GM18517 (cell line): ENCODE results near the gene DUOXA1.
A peak's percentile ranks its signal among the peaks of the same experiment; 100 is the strongest.

Source experiments
- ATAC-seq: cut with Tn5 transposase; IDR thresholded peaks from one replicate; pipeline ENCODE4 v1.9.1; 2021; ENCODE audit warnings: mild to moderate bottlenecking, moderate library complexity; ENCODE audit not compliant: unreplicated experiment

The DUOXA1 gene

DNA sequence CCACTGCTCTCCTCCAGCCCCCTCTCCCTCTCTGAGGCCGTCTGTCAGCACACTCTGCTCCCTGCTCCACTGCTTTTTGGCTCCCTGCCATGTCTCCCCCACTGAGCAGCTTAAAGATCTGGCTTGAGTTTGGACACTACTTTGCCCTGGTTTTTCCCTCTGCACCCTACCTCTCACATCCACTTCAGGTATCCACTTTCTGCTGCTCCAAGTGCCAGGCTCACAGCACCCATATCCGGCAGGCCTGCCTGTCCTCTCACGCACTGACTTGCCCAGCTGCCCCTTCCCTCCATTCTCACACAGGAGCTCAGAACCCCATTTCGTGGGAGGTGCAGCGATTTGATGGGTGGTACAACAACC, 3.9 kb upstream of the DUOXA1 start:
- ATAC-seq = no peak

DNA sequence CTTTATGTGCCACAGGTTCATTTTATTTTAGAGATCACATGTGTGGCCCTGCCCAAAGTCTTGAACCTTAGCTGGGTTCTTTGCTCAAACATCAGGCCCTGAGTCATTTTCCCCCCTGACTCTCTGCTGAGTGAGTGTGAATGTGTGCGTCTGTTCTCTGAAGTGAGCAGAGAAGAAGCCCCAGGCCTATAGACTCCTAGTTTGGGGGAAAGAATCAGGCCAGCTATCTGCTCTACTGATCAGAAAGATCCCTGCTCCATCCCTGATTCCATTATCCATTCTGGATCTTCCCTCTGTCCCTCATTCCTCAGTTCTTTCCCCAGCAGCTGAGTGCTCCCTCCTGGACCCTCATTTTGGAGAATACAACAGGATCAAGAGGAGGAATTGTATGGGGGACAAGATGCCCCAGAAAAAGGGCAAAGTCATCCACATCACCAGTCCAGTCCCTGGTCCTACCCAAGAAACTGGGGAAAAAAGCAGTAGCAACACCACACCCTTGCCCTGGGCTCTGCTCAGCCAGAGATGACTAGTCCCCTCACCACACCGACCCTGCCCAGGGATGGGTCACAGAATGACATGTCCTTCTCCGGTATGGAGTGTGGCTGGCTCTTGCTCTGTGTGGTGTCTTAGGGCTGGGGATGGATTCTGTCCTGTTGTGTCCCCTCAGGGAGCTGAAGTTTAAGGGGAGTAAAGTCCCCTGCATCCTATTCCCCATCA, 3.3 kb upstream of the DUOXA1 start:
- no peak for ATAC-seq

DNA sequence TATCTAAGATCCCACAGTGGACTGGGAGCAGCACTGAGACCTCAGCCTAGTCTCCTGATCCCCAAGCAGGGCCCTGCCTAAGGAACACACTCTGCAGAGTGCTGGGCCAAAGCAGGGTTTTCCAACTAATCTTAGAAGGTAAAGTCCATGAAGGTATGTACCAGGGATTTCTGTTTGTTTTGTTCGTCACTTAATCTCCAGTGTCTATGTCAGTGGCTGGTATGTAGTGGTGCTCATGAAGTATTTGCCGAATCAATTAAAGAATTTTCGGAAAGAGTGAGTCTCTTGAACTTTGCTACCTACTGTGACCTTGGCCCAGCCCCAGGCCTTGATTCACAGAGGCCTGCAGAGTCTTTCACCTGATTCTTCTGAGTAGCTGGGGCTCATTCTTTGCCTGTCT, 1.8 kb upstream of the DUOXA1 start:
- no peak for ATAC-seq

DNA sequence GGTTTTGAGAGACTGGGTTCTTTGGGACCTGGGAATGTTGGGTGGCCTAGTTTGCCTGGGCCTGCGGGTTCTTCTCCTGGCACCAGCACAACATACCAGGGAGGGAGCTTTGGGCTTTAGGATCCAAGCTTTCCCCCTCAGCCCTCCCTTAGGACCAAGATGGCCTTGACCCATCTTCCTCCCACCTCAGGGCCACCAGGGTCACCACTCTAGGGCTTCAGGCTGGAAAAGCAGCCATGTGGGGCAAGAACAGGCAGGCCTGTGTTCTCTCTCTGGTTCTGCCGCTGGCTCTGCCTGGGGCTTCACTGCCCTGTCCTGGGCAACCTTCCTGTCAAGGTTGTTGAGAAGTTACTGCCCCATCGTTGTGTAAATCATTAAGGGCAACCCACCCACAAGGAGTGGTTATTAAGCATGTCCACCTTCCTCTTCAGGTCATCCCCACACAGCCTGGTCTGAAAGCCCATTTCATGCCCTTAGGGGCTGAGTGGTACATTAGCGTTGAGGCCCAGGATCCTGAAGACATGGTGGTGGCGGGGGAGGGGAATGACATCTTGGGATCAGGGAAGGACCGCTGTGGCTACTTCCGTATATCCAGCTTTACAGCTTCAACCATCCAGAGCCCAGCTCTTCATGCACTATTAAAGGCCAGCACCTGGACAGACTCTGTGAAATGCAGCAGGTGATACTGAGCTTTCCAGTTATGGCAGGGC, 767 bp upstream of the DUOXA1 start:
- ATAC-seq = no peak

DNA sequence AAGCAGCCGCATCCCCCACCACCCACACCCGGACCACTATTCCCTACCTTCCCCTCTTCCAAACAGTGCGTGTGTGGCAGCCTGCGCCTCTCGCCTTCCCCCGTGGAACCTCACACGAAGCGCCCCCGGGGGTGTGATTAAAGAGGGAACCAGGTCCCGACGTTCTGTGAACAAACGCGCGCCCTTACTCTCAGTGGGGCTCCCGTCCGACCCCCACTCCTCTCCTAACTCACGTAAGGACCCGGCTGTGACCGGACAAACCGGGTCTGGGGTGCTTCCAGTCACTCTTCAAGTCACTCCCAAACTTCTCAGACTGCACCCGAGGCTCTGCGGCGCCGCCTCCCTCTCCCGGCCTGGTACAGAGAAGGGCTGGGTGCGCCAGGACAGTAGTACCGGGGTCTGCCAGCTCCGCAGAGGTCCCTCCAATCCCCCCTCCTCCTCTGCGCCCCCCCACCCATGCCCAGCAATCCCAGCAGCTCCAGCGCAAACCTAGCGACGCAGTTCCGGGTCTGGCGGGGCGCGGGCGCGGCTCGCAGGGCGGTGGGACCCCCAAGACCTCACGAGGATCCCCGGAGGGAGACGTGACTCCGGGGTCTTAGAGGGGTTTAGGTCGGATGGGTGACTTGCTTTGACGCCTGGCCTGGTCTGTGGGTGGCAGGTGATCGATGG, 574 bp downstream of the DUOXA1 start:
- ATAC-seq = no peak

DNA sequence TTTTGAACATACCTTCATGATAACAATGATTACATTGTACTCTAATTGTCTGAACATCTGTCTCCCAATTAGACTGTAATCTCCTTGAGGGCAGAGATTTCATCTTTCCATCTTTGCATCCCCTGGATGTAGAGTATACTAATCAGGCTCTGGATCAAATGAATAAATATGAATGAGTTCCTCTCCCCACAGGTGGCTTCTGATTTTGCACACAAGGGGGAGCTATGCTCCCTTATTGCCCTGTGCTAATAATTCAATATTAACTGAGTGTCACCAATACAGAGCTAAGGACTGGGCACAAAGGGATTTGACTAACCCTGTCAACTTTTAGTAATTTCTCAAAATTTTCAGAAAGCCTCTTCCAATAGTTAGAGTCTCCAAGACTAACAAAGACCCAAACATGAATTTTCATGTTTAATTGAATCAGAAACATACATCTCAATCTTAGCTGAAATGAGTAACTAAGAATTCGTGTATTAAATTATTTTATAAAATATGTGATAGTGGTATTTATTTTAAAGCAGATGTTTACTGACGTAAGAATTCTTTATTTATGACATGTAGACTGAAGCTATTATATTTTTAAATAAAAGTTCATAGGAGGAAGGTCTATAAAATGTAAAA, 3.0 kb downstream of the DUOXA1 start:
- no peak for ATAC-seq

DNA sequence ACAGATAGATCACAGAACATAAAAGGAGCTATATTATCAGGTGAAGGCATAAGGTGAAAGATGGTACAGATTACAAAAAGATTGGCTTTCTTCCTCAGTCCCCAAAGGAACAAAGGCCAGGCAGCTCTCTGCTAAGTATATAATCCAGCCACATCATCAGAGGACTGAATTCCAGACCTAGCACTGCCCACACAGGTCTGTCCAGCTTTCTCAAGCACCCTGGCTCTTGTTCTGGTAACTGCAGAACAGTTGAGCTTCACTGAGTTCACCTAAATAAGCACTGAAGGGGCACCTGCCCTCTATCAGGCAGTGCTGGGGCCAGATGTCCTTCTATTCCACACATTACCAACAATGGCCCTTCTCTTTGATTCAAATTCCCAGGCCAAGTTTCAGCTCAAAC, 6.3 kb downstream of the DUOXA1 start:
- ATAC-seq = no peak

DNA sequence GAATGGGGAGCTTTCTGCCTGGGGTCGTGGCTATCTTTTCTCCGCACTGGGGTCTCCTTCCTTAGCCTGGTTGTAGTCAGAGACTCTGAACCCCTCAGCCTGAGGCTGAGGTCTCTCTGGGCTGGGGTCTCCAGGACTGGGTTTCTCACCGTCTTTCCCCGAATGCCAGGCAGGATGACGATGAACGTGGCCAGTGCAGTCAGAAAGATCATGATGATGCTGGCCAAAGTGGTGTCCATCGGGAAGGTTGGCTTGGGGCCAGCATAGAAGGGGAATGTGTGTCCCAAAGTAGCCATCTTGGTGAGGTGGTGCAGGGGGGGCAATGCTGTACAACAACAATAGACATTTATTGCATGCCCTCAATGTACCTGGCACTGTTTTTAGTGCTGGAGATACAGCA, 7.0 kb downstream of the DUOXA1 start:
- no peak for ATAC-seq

DNA sequence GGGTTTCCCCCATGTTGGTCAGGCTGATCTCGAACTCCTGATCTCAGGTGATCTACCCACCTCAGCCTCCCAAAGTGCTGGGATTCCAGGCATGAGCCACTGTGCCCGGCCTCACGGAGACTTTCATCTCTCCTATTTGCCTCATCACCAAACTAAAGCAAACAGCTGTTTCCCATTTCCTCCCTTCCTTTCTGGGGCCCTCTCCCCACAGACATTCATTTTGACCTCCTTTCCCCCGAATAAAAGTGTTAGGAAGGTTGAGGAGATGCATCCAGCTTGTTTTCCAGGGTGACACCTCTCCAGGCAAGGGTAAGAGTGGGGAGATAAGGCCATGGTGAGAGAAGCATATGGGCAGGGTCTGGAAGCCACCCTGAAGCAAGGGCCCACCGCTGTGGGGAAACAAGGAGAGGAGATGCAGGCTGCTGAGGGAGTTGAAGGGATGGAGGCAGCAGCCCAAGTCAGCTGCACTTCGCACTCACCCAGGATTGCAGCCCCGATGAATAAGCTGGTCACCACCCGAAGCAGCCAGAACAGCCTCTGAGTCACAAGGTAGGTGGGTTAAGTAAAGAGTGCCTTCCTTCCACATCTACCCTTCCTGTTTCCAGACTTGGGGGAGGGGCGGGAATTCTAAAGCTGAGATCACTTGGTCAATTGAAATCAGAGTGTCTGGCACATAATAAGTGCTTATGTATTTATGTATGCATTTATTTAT, 7.8 kb downstream of the DUOXA1 start:
- ATAC-seq = no peak

DNA sequence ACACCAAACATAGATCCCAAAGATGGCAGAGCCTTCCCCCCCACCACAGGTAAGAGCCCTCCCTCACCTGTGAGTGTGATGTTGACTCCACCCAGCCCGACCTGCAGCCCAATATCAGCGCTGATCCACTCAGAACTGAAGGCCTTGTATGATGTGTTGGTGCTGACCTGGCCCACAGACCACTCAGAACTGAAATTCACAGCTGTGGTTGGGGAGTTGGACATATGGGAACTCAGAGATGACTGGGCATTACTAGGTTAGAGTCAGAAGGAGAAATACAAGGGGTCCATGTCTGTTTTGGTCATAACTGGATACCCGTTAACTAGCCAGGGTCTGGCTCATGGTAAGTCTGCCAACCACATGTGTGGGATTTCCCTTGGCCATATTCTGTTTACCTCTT, 8.7 kb downstream of the DUOXA1 start:
- no peak for ATAC-seq

DNA sequence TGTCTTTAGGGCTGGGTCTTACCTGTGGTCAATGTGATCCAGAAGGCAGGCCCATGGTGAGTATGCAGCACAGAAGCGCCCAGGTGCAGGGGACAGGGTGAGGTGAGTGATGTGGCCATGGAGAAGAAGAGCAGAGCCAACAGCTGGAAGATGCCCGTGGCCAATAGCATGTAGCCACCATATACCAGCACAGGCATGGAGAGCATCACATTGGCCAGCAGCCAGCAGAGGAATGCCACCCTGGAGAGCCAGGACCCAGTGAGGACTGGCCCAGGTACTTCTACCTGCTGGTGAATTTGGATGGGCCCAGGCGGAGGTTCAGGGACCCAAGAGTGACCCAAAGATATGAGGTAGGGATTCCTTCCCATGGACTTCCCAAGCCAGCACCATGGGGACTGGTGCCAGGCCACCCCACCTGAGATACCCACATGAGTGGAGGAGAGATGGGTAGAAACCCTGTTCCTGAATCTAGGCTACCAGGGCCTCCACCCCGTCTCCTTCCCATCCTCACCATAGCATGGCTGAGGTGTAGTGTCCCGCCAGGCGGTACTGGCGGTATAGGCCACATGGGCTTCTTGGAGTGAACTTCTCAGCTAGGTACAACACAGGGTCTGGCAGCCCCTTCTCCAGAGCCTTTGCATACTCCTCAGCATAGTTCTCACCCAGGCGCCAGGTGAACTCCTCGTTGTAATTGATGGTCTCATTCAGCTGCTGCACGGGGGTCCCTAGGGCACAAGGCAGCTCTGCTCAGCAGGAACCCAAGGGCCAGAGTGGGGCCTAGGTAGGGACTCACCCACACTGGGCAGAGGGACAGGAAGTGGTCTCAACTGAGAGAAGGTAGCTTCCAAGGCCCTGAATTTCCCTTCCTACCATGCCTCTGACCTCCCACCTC, 9.4 kb downstream of the DUOXA1 start:
- no peak for ATAC-seq

DNA sequence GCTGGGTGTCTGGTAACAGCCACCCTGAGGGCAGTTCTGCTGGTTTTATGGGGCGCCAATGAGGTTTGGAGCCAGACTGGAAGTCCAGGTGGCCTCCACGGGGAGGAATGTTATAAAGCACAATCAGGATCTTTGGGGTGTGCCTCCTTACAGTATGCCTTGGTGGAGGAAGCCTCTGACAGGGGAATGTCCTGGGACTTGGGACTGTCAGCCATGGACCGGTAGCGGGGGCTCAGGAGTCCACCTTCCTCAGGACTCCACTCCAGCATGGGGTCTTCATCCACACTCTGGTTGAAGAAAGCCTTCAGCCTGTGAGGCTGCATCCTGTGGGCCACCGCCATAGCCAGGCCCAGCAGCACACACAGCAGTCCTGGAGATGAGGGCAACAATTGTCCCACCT, 10.7 kb downstream of the DUOXA1 start:
- ATAC-seq = no peak

DNA sequence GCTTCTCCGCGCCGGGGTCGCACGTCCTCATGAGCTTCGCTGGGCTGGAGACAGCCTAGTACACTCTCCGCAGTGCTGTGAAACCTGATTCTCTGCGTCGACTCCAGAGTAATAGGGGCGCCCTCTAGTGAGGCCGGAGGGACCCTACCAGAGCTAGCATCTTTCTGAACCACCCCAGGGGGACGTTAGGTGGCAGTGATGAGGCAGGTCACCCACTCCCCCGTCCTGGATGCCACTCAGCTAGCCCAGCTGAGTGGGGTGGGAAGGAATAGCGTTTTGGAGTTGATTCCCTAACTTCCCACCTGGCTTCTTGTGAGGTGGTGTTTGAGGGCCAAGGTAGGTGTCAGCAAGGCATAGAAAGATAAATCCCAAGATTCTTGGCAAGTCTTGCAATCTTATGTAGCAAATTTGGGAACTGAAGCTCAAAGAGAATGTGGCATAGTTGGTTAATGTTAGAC, 11.5 kb downstream of the DUOXA1 start:
- ATAC-seq = peak; percentile 91

DNA sequence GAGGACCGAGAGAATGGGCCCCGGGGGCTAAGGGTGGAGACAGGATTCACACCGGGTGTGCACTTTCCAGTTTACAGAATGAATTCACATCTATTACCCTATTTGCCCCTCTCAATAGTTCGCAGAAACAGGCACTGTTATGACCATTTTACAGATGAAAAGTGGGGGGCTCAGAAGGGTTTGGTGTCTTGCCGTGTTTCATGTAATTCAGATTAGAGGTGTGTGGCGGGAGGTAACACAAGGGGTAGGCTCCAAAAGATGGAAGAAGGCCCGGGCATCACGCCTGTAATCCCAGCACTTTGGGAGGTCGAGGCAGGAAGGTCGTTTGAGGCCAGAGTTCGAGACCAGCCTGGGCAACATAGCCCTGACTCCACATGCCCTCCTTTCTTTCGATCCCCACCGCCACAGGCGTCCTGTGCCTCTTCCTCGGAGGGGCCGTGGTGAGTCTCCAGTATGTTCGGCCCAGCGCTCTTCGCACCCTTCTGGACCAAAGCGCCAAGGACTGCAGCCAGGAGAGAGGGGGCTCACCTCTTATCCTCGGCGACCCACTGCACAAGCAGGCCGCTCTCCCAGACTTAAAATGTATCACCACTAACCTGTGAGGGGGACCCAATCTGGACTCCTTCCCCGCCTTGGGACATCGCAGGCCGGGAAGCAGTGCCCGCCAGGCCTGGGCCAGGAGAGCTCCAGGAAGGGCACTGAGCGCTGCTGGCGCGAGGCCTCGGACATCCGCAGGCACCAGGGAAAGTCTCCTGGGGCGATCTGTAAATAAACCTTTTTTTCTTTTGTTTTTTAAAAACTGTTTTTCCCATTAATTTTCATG, 12.2 kb downstream of the DUOXA1 start:
- peak; percentile 21 for ATAC-seq

DNA sequence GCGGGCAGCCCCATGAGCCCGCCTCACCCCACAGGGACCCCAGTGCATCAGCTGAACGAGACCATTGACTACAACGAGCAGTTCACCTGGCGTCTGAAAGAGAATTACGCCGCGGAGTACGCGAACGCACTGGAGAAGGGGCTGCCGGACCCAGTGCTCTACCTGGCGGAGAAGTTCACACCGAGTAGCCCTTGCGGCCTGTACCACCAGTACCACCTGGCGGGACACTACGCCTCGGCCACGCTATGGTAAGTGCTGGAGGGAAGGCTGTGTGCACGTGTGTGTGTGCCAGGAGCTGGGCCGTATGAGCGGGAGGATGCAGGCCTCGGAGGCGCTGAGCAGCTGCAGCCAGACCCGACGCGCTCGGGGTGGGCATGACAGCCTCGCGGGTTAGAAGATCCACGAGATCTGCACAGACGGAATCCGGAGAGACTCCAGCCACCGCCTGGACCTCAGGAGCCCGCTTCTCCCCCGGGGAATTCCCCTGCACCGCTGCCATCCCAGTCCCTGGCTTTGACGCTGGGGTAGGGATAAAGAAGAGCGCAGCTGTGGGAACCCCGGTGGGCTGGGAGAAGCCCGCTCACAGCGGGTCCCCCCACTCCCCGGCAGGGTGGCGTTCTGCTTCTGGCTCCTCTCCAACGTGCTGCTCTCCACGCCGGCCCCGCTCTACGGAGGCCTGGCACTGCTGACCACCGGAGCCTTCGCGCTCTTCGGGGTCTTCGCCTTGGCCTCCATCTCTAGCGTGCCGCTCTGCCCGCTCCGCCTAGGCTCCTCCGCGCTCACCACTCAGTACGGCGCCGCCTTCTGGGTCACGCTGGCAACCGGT, 13.0 kb downstream of the DUOXA1 start:
- no peak for ATAC-seq

DNA sequence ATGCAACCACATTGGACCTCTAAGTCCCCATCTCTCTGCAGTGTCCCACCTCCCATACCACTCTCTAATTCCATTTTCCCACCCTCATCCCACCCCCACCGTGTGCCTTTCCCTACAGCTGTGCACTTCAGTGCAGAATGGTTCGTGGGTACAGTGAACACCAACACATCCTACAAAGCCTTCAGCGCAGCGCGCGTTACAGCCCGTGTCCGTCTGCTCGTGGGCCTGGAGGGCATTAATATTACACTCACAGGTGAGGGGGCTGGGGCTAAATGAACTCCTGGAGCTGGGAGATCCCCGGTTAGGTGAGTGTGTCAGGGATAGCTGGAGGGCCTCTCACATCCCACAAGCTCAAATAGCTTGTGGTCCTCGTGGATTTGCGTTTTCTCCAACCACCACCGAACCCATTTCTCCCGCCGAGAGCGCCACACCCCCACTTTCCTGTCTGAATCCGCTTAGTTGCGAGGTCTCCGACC, 13.6 kb downstream of the DUOXA1 start:
- no peak for ATAC-seq

DNA sequence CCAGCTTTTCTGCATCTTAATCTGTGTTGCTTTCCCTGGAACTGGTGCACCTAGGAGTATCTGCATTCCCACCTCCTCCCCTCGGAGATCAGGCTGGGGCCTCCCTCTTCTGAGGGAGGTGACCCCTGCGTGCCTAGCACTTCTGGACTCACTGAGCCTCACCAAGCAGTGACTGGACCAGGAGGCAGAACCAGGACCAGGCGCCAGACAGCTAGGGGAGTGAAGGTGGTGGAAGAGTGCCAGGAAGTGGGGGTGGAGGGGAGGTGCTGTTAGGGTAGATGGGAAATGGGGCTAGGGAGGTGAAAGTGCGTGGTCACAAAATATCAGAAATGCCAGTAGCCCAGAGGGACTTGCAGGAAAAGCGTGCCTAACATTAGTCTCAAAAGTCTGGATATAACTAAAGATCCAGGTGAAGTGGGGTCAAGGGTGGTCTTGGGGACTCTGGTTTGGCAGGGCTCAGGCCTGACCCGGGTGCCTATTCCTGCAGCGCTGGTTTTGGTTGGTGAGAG, 14.3 kb downstream of the DUOXA1 start:
- ATAC-seq = no peak

DNA sequence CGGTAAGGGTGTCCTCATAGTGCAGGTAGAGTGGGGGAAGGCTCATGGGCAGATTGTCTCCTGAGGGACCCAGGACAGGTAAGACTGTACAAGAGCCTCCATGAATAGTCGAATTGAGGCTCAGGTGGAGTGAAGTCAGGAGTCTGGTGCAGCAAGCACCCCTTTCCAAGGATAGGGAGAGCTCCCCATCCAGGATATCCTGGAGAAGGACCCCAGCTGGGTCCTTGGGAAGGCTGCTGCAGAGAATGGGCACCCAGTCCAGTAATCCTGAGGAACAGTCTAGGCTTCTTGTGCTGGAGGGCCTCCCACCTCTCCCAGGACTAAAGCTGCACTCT, 15.0 kb downstream of the DUOXA1 start:
- ATAC-seq = no peak
